Parathyroid adenoma (tissue), 2 donors: ENCODE measurements around the gene B3GNT3.
A peak's percentile ranks its signal among the peaks of the same experiment; 100 is the strongest.

Source experiments
- H2AFZ ChIP-seq: fragments of 300-600 bp; sonication (generic); one replicate; pipeline ENCODE4 v1.7.0; 2017; ENCODE audit warnings: antibody characterized with exemption, mild to moderate bottlenecking
- H3K27ac ChIP-seq: fragments of 300-600 bp; sonication (generic); one replicate; pipeline ENCODE4 v1.7.0; 2017
- H3K27me3 ChIP-seq: fragments of 300-600 bp; sonication (generic); one replicate; pipeline ENCODE4 v1.7.0; 2017; ENCODE audit warnings: low read length; ENCODE audit not compliant: control insufficient read depth, insufficient read depth
- H3K36me3 ChIP-seq: fragments of 300-600 bp; sonication (generic); one replicate; pipeline ENCODE4 v1.7.0; 2017; ENCODE audit warnings: low read length; ENCODE audit not compliant: control insufficient read depth, insufficient read depth
- H3K4me1 ChIP-seq: fragments of 300-600 bp; sonication (generic); one replicate; pipeline ENCODE4 v1.7.0; 2017; ENCODE audit warnings: control low read depth
- H3K4me2 ChIP-seq: fragments of 300-600 bp; sonication (generic); one replicate; pipeline ENCODE4 v1.7.0; 2017; ENCODE audit warnings: low read length
- H3K4me3 ChIP-seq: fragments of 300-600 bp; sonication (generic); one replicate; pipeline ENCODE4 v1.7.0; 2017; ENCODE audit warnings: low read depth, low read length
- H3K79me2 ChIP-seq: fragments of 300-600 bp; sonication (generic); one replicate; pipeline ENCODE4 v1.7.0; 2017; ENCODE audit warnings: control low read depth
- H3K9ac ChIP-seq: fragments of 300-600 bp; sonication (generic); one replicate; pipeline ENCODE4 v1.7.0; 2017; ENCODE audit warnings: mild to moderate bottlenecking
- H3K9me3 ChIP-seq: fragments of 300-600 bp; sonication (generic); one replicate; pipeline ENCODE4 v1.7.0; 2017; ENCODE audit warnings: low read length; ENCODE audit not compliant: control insufficient read depth
- CTCF ChIP-seq: fragments of 300-600 bp; sonication (generic); IDR thresholded peaks from one replicate; pipeline ENCODE4 v1.7.0; 2017; ENCODE audit warnings: antibody characterized with exemption, mild to moderate bottlenecking
- donor health status: primary hyperparathyroidism.

B3GNT3 gene

GRCh38 chr19:17860331-17860992 is 65.5 kb downstream of the B3GNT3 start:
- peaks cover 7% of the 10 kb centered on the region for H3K4me1 ChIP-seq
- H3K27me3 ChIP-seq, result no peaks in the 10 kb centered on the region
- H3K4me2 ChIP-seq, result peak overlapping the region; percentile 87
- H3K9ac ChIP-seq, result peak overlapping the region; percentile 10
- no peaks in the 10 kb centered on the region for H3K36me3 ChIP-seq
- H3K9me3 ChIP-seq, result no peaks in the 10 kb centered on the region
- H3K79me2 ChIP-seq, result peaks cover 18% of the 10 kb centered on the region
- H2AFZ ChIP-seq, result peak overlapping the region; percentile 91
- peak overlapping the region; percentile 96 for H3K4me3 ChIP-seq
- H3K27ac ChIP-seq, result peak overlapping the region; percentile 85
- no peak for TF ChIP-seq CTCF

GRCh38 chr19:17860993-17861360 is 66.0 kb downstream of the B3GNT3 start:
- Histone ChIP-seq H3K27me3 (no peaks in the 10 kb centered on the region), H2AFZ (no peak overlapping the region), H3K9me3 (no peaks in the 10 kb centered on the region), H3K79me2 (peaks cover 18% of the 10 kb centered on the region), H3K27ac (no peak overlapping the region), H3K36me3 (no peaks in the 10 kb centered on the region), H3K4me1 (peaks cover 7% of the 10 kb centered on the region), H3K4me3 (peak overlapping the region; percentile 96), H3K4me2 (peak overlapping the region; percentile 87), H3K9ac (no peak overlapping the region)
- TF ChIP-seq CTCF, result no peak

- Histone ChIP-seq H3K4me3 (no peak overlapping the region), H3K79me2 (peaks cover 18% of the 10 kb centered on the region), H3K9me3 (no peaks in the 10 kb centered on the region), H3K36me3 (no peaks in the 10 kb centered on the region), H3K4me2 (no peak overlapping the region), H3K9ac (no peak overlapping the region), H3K27ac (no peak overlapping the region), H2AFZ (no peak overlapping the region), H3K27me3 (no peaks in the 10 kb centered on the region), H3K4me1 (peaks cover 7% of the 10 kb centered on the region)
- no peak for TF ChIP-seq CTCF
Measured at GRCh38 chr19:17861542-17862402, 66.8 kb downstream of the B3GNT3 start.

GRCh38 chr19:17862711-17863519 is 68.0 kb downstream of the B3GNT3 start:
- Histone ChIP-seq H3K4me3 (no peak overlapping the region), H3K79me2 (peaks cover 18% of the 10 kb centered on the region), H3K9me3 (no peaks in the 10 kb centered on the region), H3K27ac (no peak overlapping the region), H3K4me1 (peaks cover 7% of the 10 kb centered on the region), H3K9ac (no peak overlapping the region), H3K36me3 (no peaks in the 10 kb centered on the region), H2AFZ (no peak overlapping the region), H3K4me2 (no peak overlapping the region), H3K27me3 (no peaks in the 10 kb centered on the region)
- TF ChIP-seq CTCF, result no peak
